Placental pericyte (primary cell): ENCODE data around the gene SRGAP2B. TPM values are rescaled to one million over a fixed set of nuclear protein-coding genes. Genes with fewer than 3 reads are reported as not detected.

Experiments used
- small RNA-seq: library from RNA; depleted of rRNA; stranded (forward); fragments of <200 nt; gene quantifications from one replicate; pipeline ENCODE3, GENCODE V24; 2012; ENCODE audit warnings: low replicate concordance
- total RNA-seq: library from RNA; depleted of rRNA; stranded (reverse); fragments of >200 nt; gene quantifications from 2 replicates; pipeline ENCODE4 v1.2.3, GENCODE V29; 2012

SRGAP2B gene
- total RNA-seq, result 46.5 and 64.8 TPM in 2 replicates

GRCh38 chr1:145095284-145096057, at the start of gene SRGAP2B, which contains the start of gene FAM72D:
SRGAP2B (minus strand) TSS chr1:145095328; CDS start chr1:145092901, 2,427 bp downstream.
FAM72D (plus strand) TSS chr1:145095974; CDS start chr1:145096848, 874 bp downstream.

Small RNA genes within 50 kb of the gene (small RNA-seq; reads per million reads assigned to genes)
- not detected for gene AC242498.1

Other genes starting within 250 kb of the SRGAP2B start
- gene FAM72D, start 646 bp upstream of the SRGAP2B start, total RNA-seq, result 0.22 and 1.1 TPM in 2 replicates
- gene PPIAL4D, start 146.8 kb upstream of the SRGAP2B start, total RNA-seq, result not detected in 2 replicates